SH-SY5Y (cell line): ENCODE data around the gene SLC25A21.

Experiments used
- GATA2 ChIP-seq: IDR thresholded peaks from 2 replicates; pipeline ENCODE4 v1.6.1; 2011; ENCODE audit warnings: mild to moderate bottlenecking, low read depth, low read length
- GATA3 ChIP-seq: IDR thresholded peaks from 2 replicates; pipeline ENCODE4 v1.6.1; 2011; ENCODE audit warnings: low read depth, mild to moderate bottlenecking, low read length, moderate library complexity

DNA sequence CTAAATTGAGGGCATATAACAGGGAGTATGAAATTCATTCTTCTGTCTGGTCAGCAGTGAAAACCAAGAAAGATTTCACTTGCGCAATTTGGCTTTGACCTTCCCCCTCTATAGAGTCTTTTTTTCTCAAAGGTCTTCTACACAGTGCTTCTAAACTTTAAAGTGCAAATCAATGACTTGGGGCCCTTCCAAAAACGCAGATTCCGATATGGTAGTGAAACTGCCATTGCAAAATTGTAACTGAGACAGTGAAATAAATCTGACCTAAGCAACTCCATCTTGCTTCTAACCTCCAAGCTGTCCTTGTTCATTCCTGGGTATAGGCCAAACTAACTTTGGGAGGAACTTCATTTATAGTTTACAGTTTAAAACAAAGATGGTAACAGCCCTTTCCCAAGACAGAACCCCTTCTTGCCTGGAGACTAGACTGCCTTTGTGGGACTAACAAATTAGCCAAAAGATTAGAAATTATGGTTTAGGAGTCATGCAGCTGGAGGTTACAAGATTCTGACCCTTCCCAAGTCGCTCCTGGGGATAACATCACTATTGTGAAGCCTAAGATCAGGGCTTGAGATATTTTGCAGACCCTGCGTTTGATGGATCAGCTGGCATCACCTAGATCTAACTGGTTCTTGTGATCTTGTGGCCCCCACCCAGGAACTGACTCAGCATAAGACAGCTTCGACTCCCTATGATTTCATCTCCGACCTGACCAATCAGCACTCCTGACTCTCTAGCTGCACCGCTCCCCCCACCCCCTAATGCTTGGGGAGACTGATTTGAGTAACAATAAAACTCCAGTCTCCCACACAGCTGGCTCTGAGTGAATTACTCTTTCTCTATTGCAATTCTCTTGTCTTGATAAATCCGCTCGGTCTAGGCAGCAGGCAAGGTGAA, 5.0 kb downstream of the SLC25A21 start:
- no peak for TF ChIP-seq GATA2
- no peak for TF ChIP-seq GATA3
